Epidermal melanocyte (primary cell): ENCODE data around the gene METTL1.
"Not testable (repeated sequence)": the region's sequence is repeated elsewhere in the genome, so short reads cannot be mapped to it uniquely, and the experiment has no call there.

ENCODE experiments used
- DNase-seq: peaks from one replicate; pipeline ENCODE4 v3.0.0; 2011; ENCODE audit warnings: low spot score; ENCODE audit not compliant: insufficient read length

Gene METTL1

DNA sequence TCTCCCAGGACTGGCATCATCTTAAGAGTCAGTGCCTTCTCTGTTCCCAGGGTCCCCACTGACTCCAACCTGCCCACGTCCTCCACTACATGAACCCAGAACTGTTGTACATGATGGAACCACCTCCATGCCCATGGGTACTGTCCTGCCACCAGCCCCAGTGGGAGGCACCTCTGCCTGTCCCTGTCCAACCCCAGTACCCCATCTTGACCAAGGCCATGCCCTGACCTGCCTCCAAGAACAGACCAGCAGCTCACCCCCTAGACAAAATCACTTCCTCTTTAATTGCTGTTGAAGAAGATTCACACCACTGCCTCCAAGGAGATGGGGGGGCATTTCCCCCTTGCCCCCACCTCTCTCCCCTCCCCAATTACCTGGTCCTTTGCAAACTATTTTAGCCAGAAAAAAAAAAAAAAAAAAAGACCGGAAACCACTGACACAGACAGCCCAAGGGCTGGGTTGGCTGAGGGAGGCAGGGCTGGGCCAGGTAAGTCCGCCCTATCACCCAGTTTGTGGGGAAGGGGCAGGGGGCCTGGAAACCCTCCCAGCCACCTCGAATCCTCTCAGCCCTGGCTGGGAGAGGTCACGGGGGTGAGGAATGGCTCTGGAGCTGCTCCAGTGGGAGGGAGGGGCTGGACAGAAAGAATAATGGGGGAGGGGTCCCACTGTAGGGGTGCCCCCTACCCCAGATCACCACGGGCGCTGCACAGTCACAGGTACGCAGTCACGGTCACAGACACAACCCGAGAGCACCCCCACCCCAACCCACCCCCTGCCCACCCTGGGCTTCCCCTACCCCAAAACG is 46.8 kb downstream of the METTL1 start:
- DNase-seq, result no peak

DNA sequence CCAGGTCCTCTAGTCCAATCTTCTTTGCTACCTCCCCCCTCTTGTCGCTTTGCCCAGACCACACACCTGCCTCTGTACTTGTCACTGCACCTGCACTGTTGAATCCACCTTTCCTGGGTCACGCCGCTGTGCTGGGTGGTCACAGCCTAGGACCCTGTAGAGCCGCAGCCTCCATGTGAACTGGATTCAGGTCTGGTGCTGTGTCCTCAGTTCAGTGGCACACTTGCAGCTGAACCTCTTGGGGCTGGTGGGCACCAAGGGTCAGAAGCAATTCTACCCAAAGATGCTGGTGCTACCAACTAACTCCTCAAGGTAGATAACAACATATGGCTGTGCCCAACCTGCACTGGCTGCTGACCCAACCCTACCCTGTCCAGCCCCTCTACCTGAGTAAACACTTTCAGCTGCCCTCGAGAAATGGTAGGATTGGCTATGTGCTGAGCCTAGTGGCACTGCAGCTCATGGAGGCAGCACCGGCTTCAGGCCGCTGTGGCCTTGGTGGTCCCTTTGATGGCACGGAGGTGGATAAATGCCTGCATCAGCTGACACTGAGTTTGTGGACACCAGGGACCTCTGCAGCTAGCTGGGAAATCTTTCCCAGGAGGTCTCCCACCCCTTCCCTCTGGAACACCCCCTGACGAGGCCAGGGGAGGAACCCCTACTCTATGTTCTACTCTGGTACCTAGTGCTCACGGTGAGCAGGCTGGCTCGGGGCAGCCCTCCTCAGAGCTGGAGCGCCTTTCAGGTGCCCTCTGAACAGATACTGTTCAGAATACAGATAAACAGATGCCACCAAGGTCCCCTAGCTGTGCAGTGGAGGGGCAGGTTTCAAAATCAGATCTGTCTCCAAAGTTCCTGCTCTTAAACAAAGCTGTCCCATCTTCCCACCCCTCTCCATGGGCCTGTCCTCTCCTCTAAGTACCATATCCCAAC is 47.6 kb downstream of the METTL1 start:
- no peak for DNase-seq

DNA sequence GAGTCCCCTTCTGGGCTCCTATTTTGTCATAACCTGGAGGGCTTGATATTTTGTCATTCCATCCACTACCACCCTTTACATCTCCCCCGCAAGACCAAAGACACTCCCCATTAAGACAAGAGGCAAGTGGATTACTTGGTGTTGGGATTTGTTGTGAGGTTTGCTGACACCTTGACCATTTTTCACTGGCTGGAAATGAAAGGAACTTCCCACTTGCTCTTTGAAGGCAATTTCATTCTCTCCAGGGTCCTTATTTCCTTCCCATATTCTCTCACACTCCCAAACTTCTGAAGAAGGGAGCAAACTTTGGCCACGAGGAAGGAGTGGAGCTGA is 48.3 kb downstream of the METTL1 start:
- DNase-seq, result no peak

GRCh38 chr12:57722716-57723629 is 48.9 kb downstream of the METTL1 start:
- DNase-seq, result no peak

DNA sequence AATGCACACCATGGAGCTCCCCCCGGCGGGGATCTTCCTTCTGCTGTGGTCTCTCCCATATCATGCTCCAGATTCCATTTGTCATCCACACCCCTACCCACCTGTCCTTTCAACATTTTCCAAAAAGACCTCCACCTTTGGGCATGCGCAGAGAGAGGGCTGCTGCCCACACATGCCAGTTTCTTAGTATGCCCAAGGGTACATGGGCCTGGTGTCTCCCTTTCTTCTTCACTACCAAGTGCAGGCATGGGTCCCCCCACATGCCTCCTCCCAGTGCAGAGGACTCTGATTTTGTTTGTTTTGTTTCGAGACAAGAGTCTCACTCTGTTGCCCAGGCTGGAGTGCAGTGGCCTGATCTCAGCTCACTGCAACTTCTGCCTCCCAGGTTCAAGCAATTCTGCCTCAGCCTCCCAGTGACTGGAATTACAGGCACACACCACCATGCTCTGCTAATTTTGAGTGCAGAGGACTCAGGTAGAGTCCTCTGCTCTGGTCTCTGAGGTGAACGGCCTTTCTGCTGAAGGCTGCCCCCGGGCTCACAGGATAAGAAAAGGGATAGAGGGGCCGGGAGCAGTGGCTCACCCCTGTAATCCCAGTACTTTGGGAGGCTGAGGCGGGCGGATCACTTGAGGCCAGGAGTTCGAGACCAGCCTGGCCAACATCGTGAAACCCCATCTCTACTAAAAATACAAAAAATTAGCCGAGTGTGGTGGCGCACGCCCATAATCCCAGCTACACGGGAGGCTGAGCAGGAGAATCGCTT is 49.9 kb downstream of the METTL1 start:
- not testable (repeated sequence) for DNase-seq

DNA sequence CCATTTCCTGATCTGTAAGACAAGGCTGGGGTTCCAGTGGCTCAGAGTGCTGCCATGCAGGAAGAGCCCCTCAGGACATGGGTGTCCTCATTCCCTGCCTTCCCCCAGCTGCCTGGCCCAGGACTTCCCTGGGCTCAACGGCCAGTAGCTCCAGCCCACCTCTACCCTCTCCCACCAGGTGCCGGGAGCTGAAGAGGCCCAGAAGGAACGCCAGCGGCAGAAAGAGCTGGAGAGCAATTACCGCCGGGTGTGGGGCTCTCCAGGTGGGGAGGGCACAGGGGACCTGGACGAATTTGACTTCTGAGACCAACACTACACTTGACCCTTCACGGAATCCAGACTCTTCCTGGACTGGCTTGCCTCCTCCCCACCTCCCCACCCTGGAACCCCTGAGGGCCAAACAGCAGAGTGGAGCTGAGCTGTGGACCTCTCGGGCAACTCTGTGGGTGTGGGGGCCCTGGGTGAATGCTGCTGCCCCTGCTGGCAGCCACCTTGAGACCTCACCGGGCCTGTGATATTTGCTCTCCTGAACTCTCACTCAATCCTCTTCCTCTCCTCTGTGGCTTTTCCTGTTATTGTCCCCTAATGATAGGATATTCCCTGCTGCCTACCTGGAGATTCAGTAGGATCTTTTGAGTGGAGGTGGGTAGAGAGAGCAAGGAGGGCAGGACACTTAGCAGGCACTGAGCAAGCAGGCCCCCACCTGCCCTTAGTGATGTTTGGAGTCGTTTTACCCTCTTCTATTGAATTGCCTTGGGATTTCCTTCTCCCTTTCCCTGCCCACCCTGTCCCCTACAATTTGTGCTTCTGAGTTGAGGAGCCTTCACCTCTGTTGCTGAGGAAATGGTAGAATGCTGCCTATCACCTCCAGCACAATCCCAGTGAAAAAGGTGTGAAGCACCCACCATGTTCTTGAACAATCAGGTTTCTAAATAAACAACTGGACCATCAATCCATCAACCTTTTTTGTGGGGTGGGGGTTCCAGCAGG is 51.0 kb downstream of the METTL1 start:
- no peak for DNase-seq

DNA sequence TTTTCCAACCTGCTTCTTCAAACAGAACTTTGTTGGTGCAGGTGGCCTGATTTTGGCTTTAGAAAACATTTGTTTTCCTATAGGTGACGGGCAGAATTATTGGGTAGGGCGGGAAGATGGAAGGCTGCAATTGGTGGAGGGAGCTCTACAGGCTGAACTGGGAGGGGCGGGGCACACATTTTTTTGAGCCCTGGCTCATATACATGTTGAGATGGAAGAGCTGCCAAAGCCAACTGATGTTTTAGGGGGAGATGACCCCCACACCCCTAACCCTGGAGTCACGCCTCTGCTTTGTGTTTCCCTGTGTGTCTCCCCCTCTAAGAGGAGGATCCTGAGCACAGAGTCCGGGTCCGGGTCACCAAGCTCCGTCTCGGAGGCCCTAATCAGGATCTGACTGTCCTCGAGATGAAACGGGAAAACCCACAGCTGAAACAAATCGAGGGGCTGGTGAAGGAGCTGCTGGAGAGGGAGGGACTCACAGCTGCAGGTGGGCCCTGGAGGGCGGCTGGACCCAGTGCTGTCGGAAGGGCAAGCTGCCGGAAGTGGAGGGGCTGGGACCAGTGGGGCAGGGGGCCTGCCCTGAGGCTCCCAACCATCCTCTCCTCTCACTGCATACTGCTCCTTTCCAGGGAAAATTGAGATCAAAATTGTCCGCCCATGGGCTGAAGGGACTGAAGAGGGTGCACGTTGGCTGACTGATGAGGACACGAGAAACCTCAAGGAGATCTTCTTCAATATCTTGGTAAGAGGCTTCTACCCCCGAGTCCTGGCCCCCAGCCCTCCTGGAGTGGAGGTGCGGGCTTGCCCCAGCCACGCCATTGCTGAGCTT is 51.9 kb downstream of the METTL1 start:
- no peak for DNase-seq

DNA sequence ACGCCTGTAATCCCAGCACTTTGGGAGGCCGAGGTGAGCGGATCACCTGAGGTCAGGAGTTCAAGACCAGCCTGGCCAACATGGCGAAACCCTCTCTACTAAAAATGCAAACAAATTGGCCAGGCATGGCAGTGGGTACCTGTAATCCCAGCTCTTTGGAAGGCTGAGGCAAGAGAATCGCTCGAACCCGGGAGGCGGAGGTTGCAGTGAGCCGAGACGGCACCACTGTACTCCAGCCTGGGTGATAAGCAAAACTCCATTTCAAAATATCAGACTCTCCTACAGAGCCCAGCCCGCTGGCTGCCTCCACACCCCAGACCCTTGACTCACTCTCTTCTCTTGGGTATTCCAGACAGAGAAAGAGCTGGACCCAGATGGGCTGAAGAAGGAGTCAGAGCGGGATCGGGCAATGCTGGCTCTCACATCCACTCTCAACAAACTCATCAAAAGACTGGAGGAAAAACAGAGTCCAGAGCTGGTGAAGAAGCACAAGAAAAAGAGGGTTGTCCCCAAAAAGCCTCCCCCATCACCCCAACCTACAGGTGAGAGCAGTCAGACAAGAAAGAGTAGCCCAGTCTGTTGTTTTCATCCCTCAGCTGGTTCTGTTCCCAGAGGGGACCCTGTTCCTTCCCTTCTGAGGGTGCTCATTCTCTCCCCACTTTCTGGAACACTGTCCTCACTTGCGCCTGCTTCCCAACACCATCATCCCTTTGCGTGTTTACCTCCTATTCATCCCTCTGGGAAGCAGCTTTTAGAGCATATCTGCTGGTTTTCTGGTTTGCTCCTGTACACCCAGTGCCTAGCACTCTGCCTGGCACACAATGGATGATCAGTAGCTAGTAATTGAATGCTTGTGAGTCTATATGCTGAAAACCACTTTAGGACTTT is 53.0 kb downstream of the METTL1 start:
- DNase-seq, result no peak
